Neuronal stem cell (in vitro differentiated cells): Measurements from ENCODE around the gene USP5.
"Not testable (repeated sequence)": the region's sequence is repeated elsewhere in the genome, so short reads cannot be mapped to it uniquely, and the experiment has no call there.

ENCODE experiments used
- DNase-seq: peaks from one replicate; pipeline ENCODE4 v3.0.0-alpha.2; 2013; ENCODE audit warnings: low spot score
- H2AFZ ChIP-seq: one replicate; pipeline ENCODE4 v1.6.1; 2013; ENCODE audit warnings: mild to moderate bottlenecking, low read length, inconsistent platforms
- H2AK5ac ChIP-seq: 2 replicates; pipeline ENCODE4 v1.6.1; 2013; ENCODE audit warnings: low read depth, mild to moderate bottlenecking, inconsistent platforms, low read length, moderate library complexity, mixed read lengths
- H2BK120ac ChIP-seq: 2 replicates; pipeline ENCODE4 v1.6.1; 2013; ENCODE audit warnings: low read depth, mild to moderate bottlenecking, inconsistent platforms, low read length, moderate library complexity, mixed read lengths
- H2BK12ac ChIP-seq: one replicate; pipeline ENCODE4 v1.6.1; 2013; ENCODE audit warnings: low read length, inconsistent platforms
- H2BK15ac ChIP-seq: 2 replicates; pipeline ENCODE4 v1.6.1; 2013; ENCODE audit warnings: mild to moderate bottlenecking, low read length, inconsistent platforms, mixed read lengths
- H2BK5ac ChIP-seq: one replicate; pipeline ENCODE4 v1.6.1; 2013; ENCODE audit warnings: inconsistent platforms, mild to moderate bottlenecking, low read length, moderate library complexity
- H3K14ac ChIP-seq: one replicate; pipeline ENCODE4 v1.6.1; 2013; ENCODE audit warnings: low read length, inconsistent platforms
- H3K18ac ChIP-seq: 2 replicates; pipeline ENCODE4 v1.6.1; 2013; ENCODE audit warnings: low read length, inconsistent platforms
- H3K23ac ChIP-seq: 2 replicates; pipeline ENCODE4 v1.6.1; 2013; ENCODE audit warnings: low read depth, mild to moderate bottlenecking, mixed read lengths, low read length, inconsistent platforms; ENCODE audit not compliant: poor library complexity
- H3K27ac ChIP-seq: replicated peaks from 3 replicates; pipeline ENCODE4 v1.5.1; 2013; ENCODE audit warnings: low read length, inconsistent platforms
- H3K27me3 ChIP-seq, 3 experiments: 2 replicates each; pipeline ENCODE4 v1.6.1; 2013; ENCODE audit warnings: low read length in 3 of 3, mild to moderate bottlenecking in 2 of 3, inconsistent platforms in 1 of 3, low read depth in 1 of 3, mixed read lengths in 1 of 3, moderate library complexity in 1 of 3; ENCODE audit not compliant: control insufficient read depth in 3 of 3, insufficient read depth in 3 of 3
- H3K36me3 ChIP-seq, 2 donors: replicated peaks in 1 of 2; 2 replicates each; pipeline ENCODE4 v1.6.1; 2013; ENCODE audit warnings: low read length in 2 of 2; ENCODE audit not compliant: control insufficient read depth in 2 of 2, insufficient read depth in 2 of 2
- H3K4ac ChIP-seq: 2 replicates; pipeline ENCODE4 v1.6.1; 2013; ENCODE audit warnings: inconsistent platforms, mild to moderate bottlenecking, low read length, moderate library complexity
- H3K4me1 ChIP-seq, 2 donors: 1 replicate in 1 of 2; 2 replicates in 1 of 2; pipeline ENCODE4 v1.6.1; 2013; ENCODE audit warnings: low read length in 2 of 2, low read depth in 1 of 2; ENCODE audit not compliant: control insufficient read depth in 2 of 2, insufficient read depth in 1 of 2
- H3K4me2 ChIP-seq: one replicate; pipeline ENCODE4 v1.6.1; 2013; ENCODE audit warnings: mild to moderate bottlenecking, low read length, inconsistent platforms; ENCODE audit not compliant: insufficient read depth, poor library complexity, severe bottlenecking
- H3K4me3 ChIP-seq, 2 donors: 2 replicates each; pipeline ENCODE4 v1.5.1; 2013; ENCODE audit warnings: low read length in 2 of 2, mild to moderate bottlenecking in 2 of 2, inconsistent platforms in 1 of 2, moderate library complexity in 1 of 2
- H3K79me1 ChIP-seq: one replicate; pipeline ENCODE4 v1.6.1; 2013; ENCODE audit warnings: low read depth, mild to moderate bottlenecking, inconsistent platforms, low read length, moderate library complexity
- H3K9ac ChIP-seq: one replicate; pipeline ENCODE4 v1.6.1; 2013; ENCODE audit warnings: mild to moderate bottlenecking, low read depth, low read length, inconsistent platforms; ENCODE audit not compliant: poor library complexity
- H3K9me3 ChIP-seq, 2 donors: replicated peaks in 1 of 2; 2 replicates each; pipeline versions ENCODE3 to v1.6.1; 2013; ENCODE audit warnings: low read length in 2 of 2, mild to moderate bottlenecking in 2 of 2, inconsistent platforms in 1 of 2, low read depth in 1 of 2, mixed read lengths in 1 of 2, moderate library complexity in 1 of 2; ENCODE audit not compliant: control insufficient read depth in 2 of 2, insufficient read depth in 1 of 2
- H4K8ac ChIP-seq: one replicate; pipeline ENCODE4 v1.6.1; 2013; ENCODE audit warnings: low read depth, mild to moderate bottlenecking, inconsistent platforms, low read length, moderate library complexity
- H4K91ac ChIP-seq: one replicate; pipeline ENCODE4 v1.6.1; 2013; ENCODE audit warnings: low read length, low read depth, mild to moderate bottlenecking, inconsistent platforms; ENCODE audit not compliant: poor library complexity
- WGBS, 2 donors: extraction: QIAGEN DNeasy Blood & Tissue Kit; methylation state at CpG; one replicate each; pipeline ENCODE4 v1.1.7; 2013; ENCODE audit warnings: missing lambda C conversion rate in 2 of 2, mixed read lengths in 1 of 2; ENCODE audit not compliant: insufficient read length in 2 of 2, insufficient replicate concordance in 1 of 2; ENCODE audit errors: extremely low coverage in 2 of 2; 5-methylcytosine and 5-hydroxymethylcytosine counted together

The USP5 gene

GRCh38 chr12:6888360-6888759, 36.4 kb downstream of the USP5 start:
- Histone ChIP-seq H3K4me3 (no peak overlapping the region), H2BK15ac (no peak overlapping the region), H3K9ac (no peak overlapping the region), H3K23ac (no peak overlapping the region), H3K9me3 (no peaks in the 10 kb centered on the region), H2BK12ac (no peak overlapping the region), H3K79me1 (no peaks in the 10 kb centered on the region), H3K18ac (no peak overlapping the region), H2BK120ac (no peak overlapping the region), H2AFZ (no peak overlapping the region), H3K27ac (no peak overlapping the region), H2BK5ac (no peak overlapping the region), H4K91ac (no peak overlapping the region), H3K36me3 (peaks cover 2 to 14% of the 10 kb centered on the region in 2 donors), H2AK5ac (no peak overlapping the region), H3K4me1 (peaks cover 5 to 9% of the 10 kb centered on the region in 2 donors), H3K27me3 (no peaks in the 10 kb centered on the region), H4K8ac (no peak overlapping the region), H3K4me2 (no peak overlapping the region), H3K4ac (no peak overlapping the region), H3K14ac (no peak overlapping the region)
- DNase-seq, result no peak
- no CpG with 5 or more reads among the region's 2 CpGs for WGBS, 2 donors

DNA sequence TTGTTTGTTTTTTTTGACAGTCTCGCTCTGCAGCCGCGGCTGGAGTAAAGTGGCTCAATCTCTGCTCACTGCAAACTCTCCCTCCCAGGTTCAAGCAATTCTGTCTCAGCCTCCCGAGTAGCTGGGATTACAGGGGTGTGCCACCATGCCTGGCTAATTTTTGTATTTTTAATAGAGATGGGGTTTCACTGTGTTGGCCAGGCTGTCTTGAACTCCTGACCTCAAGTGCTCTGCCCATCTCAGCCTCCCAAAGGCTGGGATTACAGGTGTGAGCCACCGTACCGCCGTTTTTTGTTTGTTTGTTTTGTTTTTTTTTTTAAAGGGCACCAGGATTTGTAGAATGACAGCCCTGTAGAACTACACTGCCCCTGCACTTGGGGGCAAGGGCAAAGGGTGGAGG, 36.8 kb downstream of the USP5 start:
- DNase-seq, result not testable (repeated sequence)
- peaks cover 2 to 12% of the 10 kb centered on the region in 2 donors for H3K36me3 ChIP-seq

GRCh38 chr12:6889775-6890573, 38.0 kb downstream of the USP5 start:
- not testable (repeated sequence) for H4K8ac ChIP-seq, H3K18ac ChIP-seq, H3K9me3 ChIP-seq, H3K23ac ChIP-seq, H2BK15ac ChIP-seq, H3K79me1 ChIP-seq, H2AK5ac ChIP-seq, DNase-seq, H3K4me2 ChIP-seq, H3K4me1 ChIP-seq, H3K4me3 ChIP-seq, H3K9ac ChIP-seq, H3K4ac ChIP-seq, H2BK120ac ChIP-seq, H2BK5ac ChIP-seq, H3K14ac ChIP-seq, H4K91ac ChIP-seq, H3K36me3 ChIP-seq, H2BK12ac ChIP-seq, H3K27me3 ChIP-seq, H2AFZ ChIP-seq
- no CpG with 5 or more reads among the region's 21 CpGs for WGBS, 2 donors
- peak overlapping the region; percentile 70 for H3K27ac ChIP-seq

More for the DNA sequence above, 36.8 kb downstream of the USP5 start:
- H3K9ac ChIP-seq, H3K27me3 ChIP-seq, H4K8ac ChIP-seq, H3K79me1 ChIP-seq, H3K18ac ChIP-seq, H3K4me1 ChIP-seq, H3K4ac ChIP-seq, H3K4me3 ChIP-seq, H2BK5ac ChIP-seq, H4K91ac ChIP-seq, H2BK15ac ChIP-seq, H3K14ac ChIP-seq, H2AFZ ChIP-seq, H3K27ac ChIP-seq, H2AK5ac ChIP-seq, H3K4me2 ChIP-seq, H3K23ac ChIP-seq, H2BK12ac ChIP-seq, H2BK120ac ChIP-seq, H3K9me3 ChIP-seq: not testable (repeated sequence)
- WGBS, 2 donors, result no CpG with 5 or more reads among the region's 7 CpGs

GRCh38 chr12:6890789-6891645, 39.1 kb downstream of the USP5 start:
- Histone ChIP-seq H2BK120ac (no peak overlapping the region), H3K9ac (no peak overlapping the region), H3K27ac (peak overlapping the region; percentile 76), H2BK12ac (no peak overlapping the region), H3K9me3 (no peaks in the 10 kb centered on the region), H3K4me3 (peak overlapping the region; percentile 32 to 78), H3K4me1 (peaks cover 5 to 7% of the 10 kb centered on the region in 2 donors), H2BK15ac (no peak overlapping the region), H2AFZ (peak overlapping the region; percentile 95), H3K23ac (peak overlapping the region; percentile 49), H3K4me2 (peak overlapping the region; percentile 73), H3K4ac (no peak overlapping the region), H3K79me1 (no peaks in the 10 kb centered on the region), H2AK5ac (no peak overlapping the region), H3K27me3 (no peaks in the 10 kb centered on the region), H4K8ac (no peak overlapping the region), H3K14ac (no peak overlapping the region), H2BK5ac (no peak overlapping the region), H3K18ac (peak overlapping the region; percentile 94), H3K36me3 (no peaks in the 10 kb centered on the region), H4K91ac (no peak overlapping the region)
- no CpG with 5 or more reads among the region's 68 CpGs for whole genome bisulfite sequencing, 2 donors
- peak; percentile 96 for DNase-seq
